ENCODE measurements around the gene HCAR1.

DNA sequence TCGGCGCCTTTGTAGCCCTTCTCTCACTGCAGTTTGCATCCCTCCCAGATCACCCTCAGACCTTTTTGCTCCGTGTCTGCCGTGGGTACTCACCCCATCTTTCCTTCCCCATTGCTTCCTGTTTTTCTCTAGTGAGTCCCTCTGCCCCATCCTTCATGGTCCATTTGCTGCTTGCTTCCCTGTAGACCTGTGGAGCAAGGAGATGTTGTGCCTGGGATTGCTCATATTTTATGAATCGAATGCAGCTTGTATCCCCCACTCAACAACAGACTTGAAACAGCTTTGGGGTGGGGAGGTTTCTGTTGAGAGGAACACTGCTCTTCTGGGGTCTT lies 22.6 kb upstream of the HCAR1 start:
- TF ChIP-seq POLR2AphosphoS5 (IDR thresholded peaks at IDR 0.05; ENCODE audit: low read depth, low read length) (no peak), TAF1 (IDR thresholded peaks at IDR 0.05; ENCODE audit: low read depth, low read length) (no peak), PAX5 (IDR thresholded peaks at IDR 0.05; ENCODE audit: insufficient read depth, low read length, severe bottlenecking) (no peak), POLR2A (IDR thresholded peaks at IDR 0.05; ENCODE audit: low read depth, low read length) (no peak)

Data from GM12891 (cell line).